HTERT RPE-1 (cell line): ENCODE results near the gene KRTAP22-1.

Experiments
- in situ Hi-C: fragments of 300-500 bp; cut with MboI; formaldehyde crosslinking; loops from 4 replicates; pipeline ENCODE4 v1.14.3; 2020; ENCODE audit warnings: low sequenced_read_pairs

Gene KRTAP22-1

DNA sequence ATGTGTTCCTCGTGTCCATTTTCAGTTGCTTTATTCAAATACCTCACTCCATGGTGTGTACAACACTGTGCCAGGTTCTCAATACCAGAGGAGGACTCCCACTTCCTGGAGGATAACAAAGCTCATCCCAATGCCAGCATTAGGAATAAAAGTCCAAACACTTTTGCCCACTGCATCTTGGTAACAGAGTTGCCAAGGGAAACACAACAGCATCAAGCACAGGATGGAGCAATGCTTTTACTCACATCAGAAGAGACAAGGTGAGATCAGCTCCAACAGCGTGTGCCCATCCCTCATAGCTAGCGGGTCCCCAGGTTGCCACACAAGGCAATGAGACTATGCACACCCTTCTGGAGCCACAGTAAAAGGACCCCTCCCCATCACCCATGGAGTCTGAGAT lies 22.5 kb downstream of the KRTAP22-1 start:
- in situ Hi-C loops, result no loop called here

- in situ Hi-C loops, result no loop called here
These were observed 24.7 kb downstream of the KRTAP22-1 start for GRCh38 chr21:30625449-30626165.

DNA sequence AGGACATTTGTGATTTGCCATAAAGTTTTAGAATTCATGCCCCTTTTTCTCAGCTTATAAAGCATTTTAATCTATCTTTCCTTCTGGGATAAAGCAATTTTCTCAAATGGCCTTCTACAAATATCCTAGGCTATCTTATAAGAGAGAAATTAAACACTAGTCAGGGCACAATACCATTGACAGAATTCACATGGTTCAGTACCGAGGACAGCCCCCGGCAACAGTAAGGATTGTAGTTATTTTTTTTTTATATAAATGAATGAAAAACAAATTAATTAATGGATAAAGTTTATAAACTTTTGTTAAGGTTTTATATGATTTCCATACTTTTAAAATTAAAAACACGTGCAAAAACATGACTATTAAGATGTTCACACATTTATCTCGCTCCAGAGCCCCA lies 27.2 kb downstream of the KRTAP22-1 start:
- in situ Hi-C loops, result no loop called here

GRCh38 chr21:30629200-30629599 lies 28.3 kb downstream of the KRTAP22-1 start:
- in situ Hi-C loops, result no loop called here

DNA sequence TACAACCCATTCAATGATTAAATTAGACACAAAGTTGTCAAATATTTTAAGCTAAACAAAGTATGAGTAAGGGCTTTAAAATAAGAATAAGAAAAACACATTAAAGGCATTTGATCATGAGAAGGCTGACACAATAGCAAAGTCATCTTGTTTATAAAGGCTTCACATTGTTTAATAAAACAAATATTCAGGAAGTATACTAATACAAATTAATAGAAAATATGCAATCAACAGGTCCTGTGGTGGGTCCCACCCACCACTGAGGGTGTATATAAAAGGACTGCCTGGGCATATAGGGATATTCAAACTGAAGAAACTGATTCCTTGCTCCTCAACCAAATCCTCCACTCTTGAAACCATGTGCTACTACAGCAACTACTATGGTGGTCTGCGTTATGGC lies 34.0 kb downstream of the KRTAP22-1 start, which contains the start of gene KRTAP20-2:
KRTAP20-2 (plus strand) TSS at position 301 of the 400 bp plus-strand sequence; CDS start at position 359, 58 bp downstream.
- in situ Hi-C loops, result no loop called here

DNA sequence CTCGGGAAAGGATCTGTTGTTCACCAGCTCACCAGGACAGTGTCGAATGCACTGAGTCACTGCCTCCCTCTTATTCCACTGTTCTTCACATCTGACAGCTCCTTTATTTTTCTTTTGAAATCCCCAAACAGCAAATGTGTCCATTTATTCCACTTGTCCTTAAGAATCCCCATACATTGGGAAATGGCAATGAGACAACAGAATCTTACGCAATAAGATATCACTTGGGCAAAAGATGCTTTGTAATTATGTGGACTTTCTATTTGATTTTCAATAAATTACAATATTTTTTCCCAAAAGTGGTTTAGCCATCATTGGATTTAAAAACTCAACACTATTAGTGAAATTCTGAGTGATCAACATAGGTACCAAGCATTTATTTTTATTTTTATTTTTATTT lies 37.8 kb downstream of the KRTAP22-1 start:
- in situ Hi-C loops, result no loop called here

GRCh38 chr21:30642564-30642963 lies 41.7 kb downstream of the KRTAP22-1 start, which contains the start of gene KRTAP20-3:
Gene KRTAP20-3, plus strand, starts transcription at chr21:30642864.
- in situ Hi-C loops, result no loop called here

- in situ Hi-C loops, result no loop called here
These were observed 46.1 kb downstream of the KRTAP22-1 start for GRCh38 chr21:30646904-30647414.
